LHCN-M2 (cell line): Measurements from ENCODE around the gene SUGT1. TPM values are rescaled to one million over a fixed set of nuclear protein-coding genes. Genes with fewer than 3 reads are reported as not detected.
"Not testable (repeated sequence)": the region's sequence is repeated elsewhere in the genome, so short reads cannot be mapped to it uniquely, and the experiment has no call there.

Source experiments
- DNase-seq: peaks from one replicate; pipeline ENCODE4 v3.0.0-alpha.2; 2012; ENCODE audit warnings: low read depth
- total RNA-seq: library from RNA; depleted of rRNA; stranded (reverse); fragments of >200 nt; gene quantifications from 2 replicates; pipeline ENCODE4 v1.2.3, GENCODE V29; 2014

SUGT1 gene
- total RNA-seq, 1 experiment from 2014 or later: 46.4 TPM

DNA sequence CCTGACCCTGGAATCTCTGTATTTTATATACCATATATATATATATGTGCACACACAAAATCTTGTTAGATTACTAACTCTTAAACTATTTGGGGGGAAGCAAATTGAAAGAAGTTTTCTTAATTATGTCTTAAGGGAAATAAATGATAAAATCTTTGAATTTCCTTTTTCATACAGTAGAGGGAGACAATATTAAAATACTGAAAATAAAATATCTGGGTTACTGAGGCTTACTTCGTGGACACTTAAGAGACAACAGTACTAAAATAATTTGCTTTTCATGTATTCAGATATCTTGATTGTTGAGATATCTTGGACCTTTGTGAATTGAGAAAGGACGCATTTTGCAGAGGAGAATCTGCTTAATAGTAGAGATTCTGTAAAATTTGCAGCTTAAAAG is 17.0 kb downstream of the SUGT1 start:
- no peak for DNase-seq

DNA sequence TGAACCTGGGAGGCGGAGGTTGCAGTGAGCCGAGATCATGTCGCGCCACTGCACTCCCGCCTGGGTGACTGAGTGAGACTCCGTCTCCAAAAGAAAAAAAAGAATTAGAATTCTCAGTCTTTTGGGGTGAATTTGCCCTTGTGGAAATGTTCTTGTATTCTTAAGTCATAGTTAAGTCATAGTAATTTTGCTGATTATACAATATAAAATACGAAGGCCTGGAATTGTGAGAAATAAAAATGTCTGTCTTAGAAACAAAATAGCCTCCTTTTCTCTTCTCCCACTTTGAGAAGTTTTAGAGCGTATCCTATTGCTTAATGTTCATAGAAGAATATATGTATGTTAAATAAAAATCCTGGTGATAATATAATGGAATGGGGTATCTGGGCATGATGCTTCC is 18.1 kb downstream of the SUGT1 start:
- DNase-seq: no peak

- DNase-seq: no peak
Measured at GRCh38 chr13:52673465-52673864, 20.8 kb downstream of the SUGT1 start.

GRCh38 chr13:52677823-52678222 is 25.2 kb downstream of the SUGT1 start:
- DNase-seq: no peak

DNA sequence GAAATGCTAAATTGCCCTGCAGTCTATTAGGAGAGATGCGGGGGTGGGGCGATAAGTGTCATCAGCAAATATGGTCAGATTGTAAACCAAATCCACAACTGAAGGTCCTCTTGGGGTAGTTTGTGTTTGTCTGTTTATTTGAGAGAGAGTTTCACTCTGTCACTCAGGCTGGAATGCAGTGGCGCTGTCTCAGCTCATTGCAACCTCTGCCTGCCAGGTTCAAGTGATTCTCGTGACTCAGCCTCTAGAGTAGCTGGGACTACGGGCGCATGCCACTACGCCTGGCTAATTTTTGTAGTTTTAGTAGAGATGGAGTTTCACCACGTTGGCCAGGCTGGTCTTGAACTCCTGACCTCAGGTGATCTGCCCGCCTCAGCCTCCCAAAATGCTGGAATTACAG is 33.2 kb downstream of the SUGT1 start:
- DNase-seq: not testable (repeated sequence)

- DNase-seq: no peak
Measured at GRCh38 chr13:52686376-52686775, 33.7 kb downstream of the SUGT1 start.

- DNase-seq: peak; percentile 73
Measured at GRCh38 chr13:52695856-52696255, 43.2 kb downstream of the SUGT1 start.

DNA sequence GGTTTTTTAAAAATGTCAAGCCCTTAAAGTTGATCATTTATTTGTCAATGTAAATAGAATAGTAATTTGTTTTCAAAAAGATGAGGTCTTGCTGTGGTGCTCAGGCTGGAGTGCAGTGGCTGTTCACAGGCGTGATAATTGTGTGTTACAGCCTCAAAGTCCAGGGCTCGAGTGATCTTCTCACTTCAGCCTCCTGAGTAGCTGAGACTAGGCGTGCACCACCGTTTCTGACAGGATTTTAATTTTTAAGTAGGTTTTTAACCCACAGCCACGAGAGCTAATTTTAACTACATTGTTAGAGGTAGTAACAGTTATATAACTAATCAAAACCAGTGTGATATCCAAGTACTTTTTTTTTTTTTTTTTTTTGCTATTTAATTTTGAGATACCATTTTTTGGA is 43.9 kb downstream of the SUGT1 start:
- DNase-seq: no peak

- no peak for DNase-seq
Measured at GRCh38 chr13:52701728-52702465, 49.3 kb downstream of the SUGT1 start.

DNA sequence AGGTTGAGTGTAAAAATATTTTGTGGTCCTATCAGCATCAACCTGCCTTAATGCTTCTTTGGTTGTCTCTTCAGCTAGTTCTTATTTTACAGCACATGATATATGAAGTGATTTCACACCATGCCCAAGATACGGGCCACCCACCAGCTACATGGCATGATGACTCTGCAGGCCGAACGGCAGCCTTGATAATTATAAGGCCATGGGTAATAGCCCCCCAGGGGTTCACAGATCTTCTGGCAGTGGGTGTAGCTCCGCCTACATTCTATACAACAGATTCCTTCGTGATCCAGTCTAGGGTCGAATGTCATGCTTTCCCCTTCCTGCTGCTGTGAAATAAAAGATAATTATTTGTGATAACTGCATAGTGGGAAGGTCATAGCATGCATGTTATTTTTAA is 50.8 kb downstream of the SUGT1 start:
- no peak for DNase-seq

DNA sequence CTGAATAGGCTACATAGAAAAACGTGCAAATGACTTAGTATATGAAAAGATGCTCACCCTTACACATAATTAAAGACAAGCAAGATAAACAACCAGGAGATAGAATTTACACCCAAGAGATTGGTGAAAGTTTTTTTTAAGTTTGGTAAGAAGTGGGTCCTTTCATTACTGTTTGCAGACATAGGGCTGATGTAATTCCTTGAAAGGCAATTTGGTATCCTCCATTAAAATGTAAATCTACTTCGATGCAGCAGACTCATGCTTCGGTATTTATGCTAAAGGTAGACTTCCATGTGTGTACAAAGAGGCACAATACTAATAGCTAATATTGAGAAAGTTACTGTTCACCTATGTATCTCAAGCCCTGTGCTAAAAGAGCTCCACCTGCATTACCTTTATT is 53.4 kb downstream of the SUGT1 start:
- DNase-seq: no peak

- DNase-seq: no peak
Measured at GRCh38 chr13:52707375-52707774, 54.7 kb downstream of the SUGT1 start.

GRCh38 chr13:52708266-52708665 is 55.6 kb downstream of the SUGT1 start:
- not testable (repeated sequence) for DNase-seq

GRCh38 chr13:52711286-52711685 is 58.6 kb downstream of the SUGT1 start:
- no peak for DNase-seq

GRCh38 chr13:52712385-52712784 is 59.7 kb downstream of the SUGT1 start:
- DNase-seq: no peak

DNA sequence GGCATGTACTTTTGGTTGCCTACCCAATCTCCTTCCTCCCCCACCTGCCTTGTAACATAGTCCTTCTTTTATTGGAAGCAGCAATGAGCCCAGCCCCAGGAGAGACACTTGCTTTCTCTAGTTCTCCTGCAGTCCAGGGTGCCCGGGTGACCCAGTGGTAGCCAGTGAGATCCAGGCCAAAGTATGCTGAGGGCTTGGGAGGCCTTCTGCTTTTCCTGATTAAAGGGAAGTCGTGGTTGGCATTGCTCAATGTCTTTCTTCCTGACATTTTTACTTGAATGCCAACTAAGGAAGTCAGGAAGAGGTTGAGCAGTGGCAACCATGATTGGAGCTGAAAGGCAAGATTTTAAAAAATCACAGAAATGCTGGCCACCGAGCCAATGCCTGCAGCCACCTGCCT is 61.3 kb downstream of the SUGT1 start:
- DNase-seq: no peak

GRCh38 chr13:52720904-52721303 is 68.3 kb downstream of the SUGT1 start:
- not testable (repeated sequence) for DNase-seq

DNA sequence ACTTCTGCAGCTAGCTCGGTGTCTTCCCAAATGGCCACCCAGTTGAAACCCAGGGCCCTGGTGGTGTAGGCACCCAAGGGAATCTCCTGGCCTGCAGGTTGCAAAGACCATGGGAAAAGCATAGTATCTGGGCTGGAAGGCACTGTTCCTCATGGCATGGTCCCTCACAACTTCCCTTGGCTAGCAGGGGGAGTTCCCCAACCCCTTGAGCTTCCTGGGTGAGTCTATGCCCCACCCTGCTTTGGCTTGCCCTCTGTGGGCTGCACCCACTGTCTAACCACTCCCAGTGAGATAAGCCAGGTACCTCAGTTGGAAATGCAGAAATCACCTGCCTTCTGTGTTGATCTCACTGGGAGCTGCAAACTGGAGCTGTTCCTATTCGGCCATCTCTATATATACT is 68.7 kb downstream of the SUGT1 start:
- not testable (repeated sequence) for DNase-seq

DNA sequence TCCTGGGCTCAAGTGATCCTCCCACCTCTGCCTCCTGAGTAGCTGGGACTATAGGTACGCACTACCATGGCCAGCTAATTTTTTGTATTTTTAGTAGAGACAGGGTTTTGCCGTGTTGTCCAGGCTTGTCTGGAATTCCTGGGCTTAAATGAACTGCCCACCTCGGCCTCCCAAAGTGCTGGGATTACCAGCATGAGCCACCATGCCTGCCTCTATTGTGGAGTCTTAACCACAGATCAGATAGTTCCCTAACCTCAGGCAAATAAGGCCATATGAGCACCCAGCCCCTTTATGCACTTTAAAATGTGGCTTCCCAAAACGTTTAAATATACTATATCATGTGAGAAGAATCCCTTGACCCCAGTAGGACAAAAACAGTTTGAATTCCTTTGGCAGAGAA is 70.5 kb downstream of the SUGT1 start:
- no peak for DNase-seq

- DNase-seq: no peak
Measured at GRCh38 chr13:52725302-52725701, 72.7 kb downstream of the SUGT1 start.

- no peak for DNase-seq
Measured at GRCh38 chr13:52726258-52726657, 73.6 kb downstream of the SUGT1 start.

GRCh38 chr13:52734075-52734623 is 81.5 kb downstream of the SUGT1 start:
- DNase-seq: no peak

DNA sequence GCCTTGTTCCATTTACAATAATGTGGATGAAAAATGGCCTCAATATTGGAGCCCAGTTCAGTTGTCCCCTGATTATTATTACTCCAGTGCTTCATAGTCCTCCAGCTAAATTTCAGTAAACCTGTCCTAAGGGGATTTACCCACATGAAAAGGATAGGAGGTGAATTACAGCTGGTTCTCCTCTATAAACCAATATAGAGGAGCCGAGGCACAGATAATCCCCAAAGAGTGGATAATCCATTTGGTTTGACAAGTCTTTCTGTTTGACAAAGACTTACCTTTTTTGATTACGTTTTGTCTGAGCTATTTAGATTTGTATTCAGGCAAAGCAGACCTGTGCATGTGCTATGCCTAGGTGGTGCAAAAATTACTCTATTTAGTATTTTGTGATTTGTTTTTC is 84.3 kb downstream of the SUGT1 start:
- no peak for DNase-seq

DNA sequence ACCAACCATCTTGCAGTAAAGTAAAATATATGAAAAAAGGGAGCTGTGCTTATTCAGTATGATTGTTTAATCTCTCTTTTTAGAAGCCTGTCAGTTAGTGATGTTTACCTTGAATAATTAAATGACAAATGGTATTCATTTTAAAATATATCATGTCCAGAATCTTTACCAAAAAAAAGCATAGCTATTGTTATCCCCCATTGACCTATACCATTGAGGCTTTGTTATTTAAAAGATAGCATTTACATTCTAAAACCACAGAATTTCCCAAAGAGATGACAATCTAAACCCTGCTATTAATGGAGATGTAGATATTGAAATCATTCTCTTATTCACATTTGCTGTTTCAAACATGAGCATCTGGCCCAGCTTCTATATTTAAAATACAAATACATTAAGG is 84.8 kb downstream of the SUGT1 start:
- no peak for DNase-seq
